H9 (cell line): ENCODE measurements around the gene GP1BB. TPM values are rescaled to one million over a fixed set of nuclear protein-coding genes. Genes with fewer than 3 reads are reported as not detected.

Experiments used
- DNase-seq: peaks from one replicate; pipeline ENCODE4 v3.0.0-alpha.2; 2017
- H2AFZ ChIP-seq: one replicate; pipeline ENCODE4 v1.6.1; 2013; ENCODE audit warnings: mild to moderate bottlenecking, low read length, control low read depth, moderate library complexity
- H2AK5ac ChIP-seq: 2 replicates; pipeline ENCODE4 v1.6.1; 2013; ENCODE audit warnings: low read length, control low read depth, mixed read lengths; ENCODE audit not compliant: insufficient read length
- H2BK120ac ChIP-seq: one replicate; pipeline ENCODE4 v1.6.1; 2013; ENCODE audit warnings: low read depth, mild to moderate bottlenecking, low read length, control low read depth, inconsistent platforms; ENCODE audit not compliant: poor library complexity, severe bottlenecking
- H2BK12ac ChIP-seq: 2 replicates; pipeline ENCODE4 v1.6.1; 2013; ENCODE audit warnings: low read length, control low read depth, mixed read lengths, low read depth; ENCODE audit not compliant: insufficient read length
- H2BK15ac ChIP-seq: 2 replicates; pipeline ENCODE4 v1.6.1; 2013; ENCODE audit warnings: low read depth, low read length, control low read depth
- H2BK20ac ChIP-seq: one replicate; pipeline ENCODE4 v1.6.1; 2013; ENCODE audit warnings: low read depth, mild to moderate bottlenecking, low read length, control low read depth, inconsistent platforms; ENCODE audit not compliant: poor library complexity, severe bottlenecking
- H2BK5ac ChIP-seq: 2 replicates; pipeline ENCODE4 v1.6.1; 2013; ENCODE audit warnings: low read length, control low read depth, mixed read lengths; ENCODE audit not compliant: insufficient read length
- H3K14ac ChIP-seq: 2 replicates; pipeline ENCODE4 v1.6.1; 2013; ENCODE audit warnings: low read length, control low read depth; ENCODE audit not compliant: insufficient read depth
- H3K18ac ChIP-seq: 2 replicates; pipeline ENCODE4 v1.6.1; 2013; ENCODE audit warnings: low read depth, mild to moderate bottlenecking, mixed read lengths, low read length, control low read depth; ENCODE audit not compliant: insufficient read length
- H3K23ac ChIP-seq: 2 replicates; pipeline ENCODE4 v1.6.1; 2013; ENCODE audit warnings: low read length, control low read depth, mixed read lengths, low read depth; ENCODE audit not compliant: insufficient read length
- H3K23me2 ChIP-seq: 2 replicates; pipeline ENCODE4 v1.6.1; 2013; ENCODE audit warnings: low read depth, mild to moderate bottlenecking, mixed read lengths, low read length, control low read depth; ENCODE audit not compliant: insufficient read length, poor library complexity, severe bottlenecking
- H3K27ac ChIP-seq: 2 replicates; pipeline ENCODE4 v1.5.1; 2013; ENCODE audit warnings: low read length, control low read depth, mixed read lengths, low read depth; ENCODE audit not compliant: insufficient read length
- H3K27me3 ChIP-seq: 2 replicates; pipeline ENCODE4 v1.6.1; 2013; ENCODE audit warnings: low read length, control low read depth, inconsistent platforms; ENCODE audit not compliant: insufficient read depth
- H3K4ac ChIP-seq: 2 replicates; pipeline ENCODE4 v1.6.1; 2013; ENCODE audit warnings: low read depth, mild to moderate bottlenecking, control low read depth, inconsistent platforms, low read length, moderate library complexity
- H3K4me1 ChIP-seq: 2 replicates; pipeline ENCODE4 v1.6.1; 2013; ENCODE audit warnings: low read length, control low read depth, inconsistent platforms; ENCODE audit not compliant: insufficient read depth
- H3K4me2 ChIP-seq: 2 replicates; pipeline ENCODE4 v1.6.1; 2013; ENCODE audit warnings: low read length, control low read depth, mixed read lengths; ENCODE audit not compliant: insufficient read length, insufficient read depth
- H3K56ac ChIP-seq: 2 replicates; pipeline ENCODE4 v1.6.1; 2013; ENCODE audit warnings: low read depth, mild to moderate bottlenecking, mixed read lengths, low read length, control low read depth; ENCODE audit not compliant: insufficient read length
- H3K79me1 ChIP-seq: 2 replicates; pipeline ENCODE4 v1.6.1; 2013; ENCODE audit warnings: low read depth, mild to moderate bottlenecking, moderate library complexity, low read length, control low read depth, inconsistent platforms; ENCODE audit not compliant: insufficient read depth, poor library complexity, severe bottlenecking
- H3K79me2 ChIP-seq: 2 replicates; pipeline ENCODE4 v1.6.1; 2013; ENCODE audit warnings: low read length, control low read depth, inconsistent platforms; ENCODE audit not compliant: insufficient read depth
- H3K9ac ChIP-seq: 2 replicates; pipeline ENCODE4 v1.6.1; 2013; ENCODE audit warnings: low read length, control low read depth, mixed read lengths; ENCODE audit not compliant: insufficient read length; ENCODE audit errors: extremely low read depth
- H3K9me3 ChIP-seq: one replicate; pipeline ENCODE4 v1.6.1; 2013; ENCODE audit warnings: low read depth, low read length, inconsistent platforms; ENCODE audit not compliant: control insufficient read depth
- H3T11ph ChIP-seq: one replicate; pipeline ENCODE4 v1.6.1; 2013; ENCODE audit warnings: mild to moderate bottlenecking, low read length, control low read depth, inconsistent platforms
- H4K20me1 ChIP-seq: one replicate; pipeline ENCODE4 v1.6.1; 2013; ENCODE audit not compliant: control insufficient read depth, insufficient read length, insufficient read depth
- H4K5ac ChIP-seq: 2 replicates; pipeline ENCODE4 v1.6.1; 2013; ENCODE audit warnings: low read depth, mild to moderate bottlenecking, mixed read lengths, low read length, control low read depth; ENCODE audit not compliant: insufficient read length
- H4K8ac ChIP-seq: replicated peaks from 2 replicates; pipeline ENCODE4 v1.6.1; 2013; ENCODE audit warnings: low read length, control low read depth, mixed read lengths, low read depth; ENCODE audit not compliant: insufficient read length
- H4K91ac ChIP-seq: 2 replicates; pipeline ENCODE4 v1.6.1; 2013; ENCODE audit warnings: low read depth, mild to moderate bottlenecking, moderate library complexity, mixed read lengths, low read length, control low read depth; ENCODE audit not compliant: insufficient read length
- H3K27ac Mint-ChIP-seq, 3 experiments: 2 replicates in 2 of 3; 3 replicates in 1 of 3; pipeline ENCODE4 v1.8.0; 2020 to 2021; ENCODE audit warnings: mixed read lengths in 3 of 3, mild to moderate bottlenecking in 1 of 3, moderate library complexity in 1 of 3
- H3K27me3 Mint-ChIP-seq: 2 replicates; pipeline ENCODE4 v1.8.0; 2021; ENCODE audit warnings: low read depth, mild to moderate bottlenecking, moderate library complexity, mixed read lengths
- H3K36me3 Mint-ChIP-seq, 3 experiments: 2 replicates in 2 of 3; 3 replicates in 1 of 3; pipeline ENCODE4 v1.8.0; 2020 to 2021; ENCODE audit warnings: low read depth in 3 of 3, mixed read lengths in 3 of 3; ENCODE audit not compliant: insufficient read depth in 1 of 3
- H3K4me1 Mint-ChIP-seq, 2 experiments: 2 replicates each; pipeline ENCODE4 v1.8.0; 2020; ENCODE audit warnings: mixed read lengths in 2 of 2
- H3K4me3 Mint-ChIP-seq, 2 experiments: 2 replicates in 1 of 2; 3 replicates in 1 of 2; pipeline ENCODE4 v1.8.0; 2020 to 2021; ENCODE audit warnings: mild to moderate bottlenecking in 2 of 2, mixed read lengths in 2 of 2, moderate library complexity in 1 of 2
- H3K9me3 Mint-ChIP-seq, 2 experiments: 2 replicates in 1 of 2; 3 replicates in 1 of 2; pipeline ENCODE4 v1.8.0; 2020; ENCODE audit warnings: mild to moderate bottlenecking in 2 of 2, mixed read lengths in 2 of 2, moderate library complexity in 1 of 2
- WGBS: extraction: QIAGEN DNeasy Blood & Tissue Kit; methylation state at CpG from one replicate; pipeline ENCODE4 v1.1.7; 2013; ENCODE audit warnings: missing lambda C conversion rate, low lambda C conversion rate, mixed read lengths; ENCODE audit not compliant: insufficient read length; ENCODE audit errors: extremely low coverage; 5-methylcytosine and 5-hydroxymethylcytosine counted together
- total RNA-seq: library from RNA; stranded (reverse); gene quantifications from 2 replicates; pipeline ENCODE4 v1.2.1, GENCODE V29; 2021
- TF ChIP-seq, protein P1 (sequence below): fragments of 200-600 bp; sonication (generic); conservative IDR thresholded peaks from 3 replicates; pipeline ENCODE4 v1.8.0; 2021; ENCODE audit warnings: antibody characterized with exemption, mild to moderate bottlenecking

GP1BB gene
- total RNA-seq, 1 experiment from 2014 or later, result 3.4 TPM

DNA sequence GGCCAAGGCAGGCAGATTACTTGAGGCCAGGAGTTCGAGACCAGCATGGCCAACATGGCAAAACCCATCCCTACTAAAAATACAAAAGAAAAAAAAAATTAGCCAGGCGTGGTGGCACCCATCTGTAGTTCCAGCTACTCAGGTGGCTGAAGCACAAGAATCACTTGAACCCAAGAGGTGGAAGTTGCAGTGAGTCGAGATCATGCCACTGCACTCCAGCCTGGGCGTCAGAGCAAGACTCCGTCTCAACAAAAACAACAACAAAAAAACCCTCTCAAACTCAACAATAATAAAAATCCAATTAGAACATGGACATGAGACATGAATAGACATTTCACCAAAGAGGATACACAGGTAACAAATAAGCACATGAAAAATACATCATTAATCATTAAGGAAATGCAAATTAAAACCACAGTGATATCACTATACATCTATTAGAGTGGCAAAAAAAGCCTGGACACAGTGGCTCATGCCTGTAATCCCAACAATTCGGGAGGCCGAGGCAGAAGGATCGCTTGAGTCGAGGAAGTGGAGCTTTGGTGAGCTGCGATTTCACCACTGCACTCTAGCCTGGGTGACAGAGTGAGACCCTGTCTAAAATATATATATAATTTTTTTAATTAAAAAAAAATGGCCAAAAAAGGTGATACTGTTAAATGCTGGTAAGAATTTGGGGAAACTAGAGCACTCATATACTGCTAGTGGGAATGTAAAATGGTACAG lies 21.8 kb upstream of the GP1BB start:
- Mint-ChIP-seq H3K27me3 (peaks cover 25% of the 10 kb centered on the region), H3K4me3 (no peak overlapping the region), H3K4me1 (peaks cover 24% of the 10 kb centered on the region in 2 experiments), H3K36me3 (no peaks in the 10 kb centered on the region), H3K27ac (no peak overlapping the region; a peak in 1 of 7 replicates), H3K9me3 (no peaks in the 10 kb centered on the region)
- TF ChIP-seq, protein P1, sequence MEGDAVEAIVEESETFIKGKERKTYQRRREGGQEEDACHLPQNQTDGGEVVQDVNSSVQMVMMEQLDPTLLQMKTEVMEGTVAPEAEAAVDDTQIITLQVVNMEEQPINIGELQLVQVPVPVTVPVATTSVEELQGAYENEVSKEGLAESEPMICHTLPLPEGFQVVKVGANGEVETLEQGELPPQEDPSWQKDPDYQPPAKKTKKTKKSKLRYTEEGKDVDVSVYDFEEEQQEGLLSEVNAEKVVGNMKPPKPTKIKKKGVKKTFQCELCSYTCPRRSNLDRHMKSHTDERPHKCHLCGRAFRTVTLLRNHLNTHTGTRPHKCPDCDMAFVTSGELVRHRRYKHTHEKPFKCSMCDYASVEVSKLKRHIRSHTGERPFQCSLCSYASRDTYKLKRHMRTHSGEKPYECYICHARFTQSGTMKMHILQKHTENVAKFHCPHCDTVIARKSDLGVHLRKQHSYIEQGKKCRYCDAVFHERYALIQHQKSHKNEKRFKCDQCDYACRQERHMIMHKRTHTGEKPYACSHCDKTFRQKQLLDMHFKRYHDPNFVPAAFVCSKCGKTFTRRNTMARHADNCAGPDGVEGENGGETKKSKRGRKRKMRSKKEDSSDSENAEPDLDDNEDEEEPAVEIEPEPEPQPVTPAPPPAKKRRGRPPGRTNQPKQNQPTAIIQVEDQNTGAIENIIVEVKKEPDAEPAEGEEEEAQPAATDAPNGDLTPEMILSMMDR, result no peak
- Histone ChIP-seq H3K4ac (no peak overlapping the region), H4K8ac (no peak overlapping the region), H3K56ac (no peak overlapping the region), H4K91ac (no peak overlapping the region), H3K23me2 (no peaks in the 10 kb centered on the region), H3K79me1 (no peaks in the 10 kb centered on the region), H3K4me2 (no peak overlapping the region), H3T11ph (no peak overlapping the region), H3K14ac (no peak overlapping the region), H3K27me3 (no peaks in the 10 kb centered on the region), H3K9ac (no peak overlapping the region), H3K9me3 (no peaks in the 10 kb centered on the region), H3K4me1 (peaks cover 7% of the 10 kb centered on the region; the same call in 1 of the 2 replicates), H2AFZ (no peak overlapping the region), H3K18ac (no peak overlapping the region), H2BK12ac (no peak overlapping the region), H3K27ac (no peak overlapping the region), H2BK120ac (no peak overlapping the region), H2BK5ac (no peak overlapping the region), H3K79me2 (no peaks in the 10 kb centered on the region), H2BK15ac (no peak overlapping the region), H3K23ac (no peak overlapping the region), H2BK20ac (no peak overlapping the region), H2AK5ac (no peak overlapping the region), H4K5ac (no peak overlapping the region), H4K20me1 (no peaks in the 10 kb centered on the region)
- DNase-seq, result no peak
- no CpG with 5 or more reads among the region's 10 CpGs for WGBS
